Measurements from ENCODE around the gene SAPCD1. TPM values are rescaled to one million over a fixed set of nuclear protein-coding genes. Genes with fewer than 3 reads are reported as not detected.
A peak's percentile ranks its signal among the peaks of the same experiment; 100 is the strongest.

The SAPCD1 gene
- total RNA-seq, 1 donor from 2014 or later, result 21.3 TPM

GRCh38 chr6:31723245-31723979, 39.0 kb upstream of the SAPCD1 start, which contains the start of gene MPIG6B:
Gene MPIG6B, plus strand, starts transcription at chr6:31723373. Its CDS starts 11 bp downstream, at chr6:31723384.
- no peaks in the 10 kb centered on the region for H3K9me3 Mint-ChIP-seq
- no peak within 1 kb of the TSS for H3K27ac Mint-ChIP-seq (ENCODE audit: unreplicated experiment)
- no peak for DNase-seq (ENCODE audit: low read depth, low spot score)
- H3K4me3 Mint-ChIP-seq, result peak within 1 kb of the TSS; percentile 59
- peaks cover 3% of the 10 kb centered on the region for H3K27me3 Mint-ChIP-seq (ENCODE audit: low read depth)
- TF ChIP-seq CTCF (conservative IDR thresholded peaks at IDR 0.05), result no peak
- peaks cover 28% of the 10 kb centered on the region for H3K36me3 Mint-ChIP-seq (ENCODE audit: low read depth)
- peaks cover 9% of the 10 kb centered on the region for H3K4me1 Mint-ChIP-seq

- Mint-ChIP-seq H3K4me1 (peaks cover 16% of the 10 kb centered on the region), H3K27ac (ENCODE audit: unreplicated experiment) (no peak overlapping the region), H3K4me3 (peak overlapping the region; percentile 27), H3K36me3 (ENCODE audit: low read depth) (peaks cover 28% of the 10 kb centered on the region), H3K9me3 (no peaks in the 10 kb centered on the region), H3K27me3 (ENCODE audit: low read depth) (peaks cover 3% of the 10 kb centered on the region)
- no peak for TF ChIP-seq CTCF (conservative IDR thresholded peaks at IDR 0.05)
- DNase-seq (ENCODE audit: low read depth, low spot score), result no peak
Observed at GRCh38 chr6:31723980-31724691, 38.3 kb upstream of the SAPCD1 start.

GRCh38 chr6:31725502-31726350, 36.7 kb upstream of the SAPCD1 start:
- TF ChIP-seq CTCF (conservative IDR thresholded peaks at IDR 0.05), result no peak
- H3K36me3 Mint-ChIP-seq (ENCODE audit: low read depth), result peaks cover 36% of the 10 kb centered on the region
- no peak for DNase-seq (ENCODE audit: low read depth, low spot score)
- H3K4me1 Mint-ChIP-seq, result peaks cover 28% of the 10 kb centered on the region
- peak overlapping the region; percentile 45 for H3K4me3 Mint-ChIP-seq
- peak overlapping the region; percentile 38 for H3K27ac Mint-ChIP-seq (ENCODE audit: unreplicated experiment)
- peaks cover 7% of the 10 kb centered on the region for H3K27me3 Mint-ChIP-seq (ENCODE audit: low read depth)
- no peaks in the 10 kb centered on the region for H3K9me3 Mint-ChIP-seq

GRCh38 chr6:31727034-31727716, 35.3 kb upstream of the SAPCD1 start:
- Mint-ChIP-seq H3K9me3 (no peaks in the 10 kb centered on the region), H3K36me3 (ENCODE audit: low read depth) (peaks cover 40% of the 10 kb centered on the region), H3K4me1 (peaks cover 33% of the 10 kb centered on the region), H3K27ac (ENCODE audit: unreplicated experiment) (no peak overlapping the region), H3K4me3 (peak overlapping the region; percentile 80), H3K27me3 (ENCODE audit: low read depth) (peaks cover 4% of the 10 kb centered on the region)
- no peak for DNase-seq (ENCODE audit: low read depth, low spot score)
- no peak for TF ChIP-seq CTCF (conservative IDR thresholded peaks at IDR 0.05)
